Renal cortical epithelial cell (primary cell): ENCODE results near the gene ZDHHC6. TPM values are rescaled to one million over a fixed set of nuclear protein-coding genes. Genes with fewer than 3 reads are reported as not detected.
"Not testable (repeated sequence)": the region's sequence is repeated elsewhere in the genome, so short reads cannot be mapped to it uniquely, and the experiment has no call there.

ENCODE experiments used
- DNase-seq: peaks from one replicate; pipeline ENCODE4 v3.0.0-alpha.2; 2011; ENCODE audit warnings: low read depth
- total RNA-seq: library from RNA; depleted of rRNA; stranded (reverse); fragments of >200 nt; gene quantifications from 2 replicates; pipeline ENCODE4 v1.2.3, GENCODE V29; 2014

The ZDHHC6 gene
- total RNA-seq, 1 donor from 2014 or later, result 39.0 TPM

- peak; percentile 40 for DNase-seq
These were observed 459 bp downstream of the ZDHHC6 start for GRCh38 chr10:112446055-112446854.

- DNase-seq, result no peak
These were observed 4.7 kb downstream of the ZDHHC6 start for GRCh38 chr10:112442063-112442462.

- no peak for DNase-seq
These were observed 5.2 kb downstream of the ZDHHC6 start for GRCh38 chr10:112441520-112441919.

- DNase-seq, result no peak
These were observed 8.4 kb downstream of the ZDHHC6 start for GRCh38 chr10:112438356-112438755.

- peak; percentile 80 for DNase-seq
These were observed 11.6 kb downstream of the ZDHHC6 start for GRCh38 chr10:112434988-112435619.

- DNase-seq, result no peak
These were observed 13.6 kb downstream of the ZDHHC6 start for GRCh38 chr10:112433136-112433535.

GRCh38 chr10:112429654-112430230, 17.0 kb downstream of the ZDHHC6 start:
- no peak for DNase-seq

GRCh38 chr10:112429147-112429546, 17.6 kb downstream of the ZDHHC6 start:
- no peak for DNase-seq

GRCh38 chr10:112426111-112426510, 20.6 kb downstream of the ZDHHC6 start:
- DNase-seq, result no peak

- no peak for DNase-seq
These were observed 22.1 kb downstream of the ZDHHC6 start for GRCh38 chr10:112424651-112425050.

- no peak for DNase-seq
These were observed 25.0 kb downstream of the ZDHHC6 start for GRCh38 chr10:112421731-112422130.

GRCh38 chr10:112412696-112413095, 34.0 kb downstream of the ZDHHC6 start:
- DNase-seq, result no peak

GRCh38 chr10:112409755-112410154, 37.0 kb downstream of the ZDHHC6 start:
- DNase-seq, result no peak

GRCh38 chr10:112409299-112409698, 37.4 kb downstream of the ZDHHC6 start:
- no peak for DNase-seq

- DNase-seq, result no peak
These were observed 39.0 kb downstream of the ZDHHC6 start for GRCh38 chr10:112407696-112408095.

GRCh38 chr10:112406806-112407205, 39.9 kb downstream of the ZDHHC6 start:
- DNase-seq, result not testable (repeated sequence)

GRCh38 chr10:112404617-112405016, 42.1 kb downstream of the ZDHHC6 start:
- DNase-seq, result peak; percentile 92

GRCh38 chr10:112402917-112403316, 43.8 kb downstream of the ZDHHC6 start:
- DNase-seq, result no peak

GRCh38 chr10:112397592-112397991, 49.1 kb downstream of the ZDHHC6 start:
- no peak for DNase-seq

GRCh38 chr10:112395809-112396530, 50.7 kb downstream of the ZDHHC6 start:
- DNase-seq, result no peak

- DNase-seq, result peak; percentile 78
These were observed 52.2 kb downstream of the ZDHHC6 start for GRCh38 chr10:112394475-112394875.

- no peak for DNase-seq
These were observed 52.9 kb downstream of the ZDHHC6 start for GRCh38 chr10:112393827-112394226.
